HG02763 (cell line): ENCODE data around the gene RAB21.
"Not testable (repeated sequence)": the region's sequence is repeated elsewhere in the genome, so short reads cannot be mapped to it uniquely, and the experiment has no call there.

ENCODE experiments used
- ATAC-seq: cut with Tn5 transposase; IDR thresholded peaks from one replicate; pipeline ENCODE4 v1.9.1; 2021; ENCODE audit warnings: mild to moderate bottlenecking, moderate library complexity; ENCODE audit not compliant: unreplicated experiment

Gene RAB21

GRCh38 chr12:71748081-71748850 lies 6.4 kb upstream of the RAB21 start:
- no peak for ATAC-seq

- no peak for ATAC-seq
Measured at GRCh38 chr12:71749666-71750065, 5.0 kb upstream of the RAB21 start.

GRCh38 chr12:71752891-71753290 lies 1.8 kb upstream of the RAB21 start:
- ATAC-seq, result no peak

GRCh38 chr12:71755146-71755892 lies 656 bp downstream of the RAB21 start:
- ATAC-seq, result peak; percentile 50

GRCh38 chr12:71756054-71756690 lies 1.5 kb downstream of the RAB21 start:
- ATAC-seq, result no peak

GRCh38 chr12:71759941-71760340 lies 5.3 kb downstream of the RAB21 start:
- ATAC-seq, result no peak

- no peak for ATAC-seq
Measured at GRCh38 chr12:71760471-71760870, 5.8 kb downstream of the RAB21 start.

GRCh38 chr12:71761354-71761753 lies 6.7 kb downstream of the RAB21 start:
- ATAC-seq, result not testable (repeated sequence)

- no peak for ATAC-seq
Measured at GRCh38 chr12:71763677-71764379, 9.2 kb downstream of the RAB21 start.

- no peak for ATAC-seq
Measured at GRCh38 chr12:71764587-71765321, 10.1 kb downstream of the RAB21 start.

- no peak for ATAC-seq
Measured at GRCh38 chr12:71766202-71766601, 11.5 kb downstream of the RAB21 start.

GRCh38 chr12:71767183-71767582 lies 12.5 kb downstream of the RAB21 start:
- no peak for ATAC-seq

- no peak for ATAC-seq
Measured at GRCh38 chr12:71768900-71769299, 14.2 kb downstream of the RAB21 start.

GRCh38 chr12:71771069-71771468 lies 16.4 kb downstream of the RAB21 start:
- no peak for ATAC-seq

- no peak for ATAC-seq
Measured at GRCh38 chr12:71772735-71773134, 18.1 kb downstream of the RAB21 start.

GRCh38 chr12:71780237-71780822 lies 25.7 kb downstream of the RAB21 start:
- no peak for ATAC-seq

GRCh38 chr12:71782017-71782416 lies 27.4 kb downstream of the RAB21 start:
- no peak for ATAC-seq

- no peak for ATAC-seq
Measured at GRCh38 chr12:71786829-71787228, 32.2 kb downstream of the RAB21 start.

GRCh38 chr12:71787580-71787979 lies 32.9 kb downstream of the RAB21 start:
- ATAC-seq, result no peak

GRCh38 chr12:71790331-71790730 lies 35.7 kb downstream of the RAB21 start:
- ATAC-seq, result no peak
